NCI-H82 treated with DMSO at 0.1 percent for 48 hours (cell line): ENCODE data around the gene NFATC3.

Experiments used
- DNase-seq: peaks from one replicate; lab custom pipeline; 2025; ENCODE audit not compliant: unreplicated experiment; lab: John Stamatoyannopoulos, UW

The NFATC3 gene

DNA sequence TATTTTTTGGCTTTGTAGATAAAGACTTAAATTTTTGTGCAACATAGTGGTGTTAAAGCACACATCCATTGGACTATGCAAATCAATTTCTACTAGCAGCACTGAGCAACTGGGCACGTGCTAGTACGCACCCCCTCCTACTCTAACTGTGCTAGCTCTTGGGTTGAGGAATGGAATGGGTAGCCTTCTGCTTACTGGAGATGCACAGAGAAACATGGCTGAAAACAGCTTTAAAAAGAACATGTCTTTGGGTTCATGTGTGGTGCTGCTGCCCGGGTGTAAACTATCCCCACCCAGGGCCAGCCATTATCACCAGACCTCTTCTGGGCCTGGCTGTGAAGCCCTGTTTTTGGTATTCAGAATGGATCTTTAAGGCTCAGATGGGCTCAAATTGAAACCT is 143.5 kb downstream of the NFATC3 start:
- no peak for DNase-seq

GRCh38 chr16:68229431-68230175 is 144.4 kb downstream of the NFATC3 start:
- DNase-seq: peak; percentile 2

DNA sequence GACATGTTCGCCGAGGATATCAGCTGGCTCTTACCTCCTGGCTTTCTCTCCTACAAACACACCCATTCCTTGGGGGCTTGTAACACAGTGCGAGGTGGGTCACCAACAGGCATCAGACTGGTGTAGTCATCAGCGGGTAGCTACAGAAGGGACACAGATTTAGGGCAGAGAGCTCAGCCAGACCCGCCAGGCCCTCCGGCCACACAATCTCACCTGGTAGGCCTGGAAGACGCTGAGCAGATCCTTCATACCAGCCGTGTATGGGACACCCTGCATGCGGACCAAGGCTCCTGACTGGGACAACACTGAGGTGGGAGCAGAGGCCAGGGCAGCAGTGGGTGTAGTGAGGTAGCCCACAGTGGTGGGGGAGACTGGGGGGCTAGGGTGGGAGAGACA is 145.0 kb downstream of the NFATC3 start:
- DNase-seq: no peak

DNA sequence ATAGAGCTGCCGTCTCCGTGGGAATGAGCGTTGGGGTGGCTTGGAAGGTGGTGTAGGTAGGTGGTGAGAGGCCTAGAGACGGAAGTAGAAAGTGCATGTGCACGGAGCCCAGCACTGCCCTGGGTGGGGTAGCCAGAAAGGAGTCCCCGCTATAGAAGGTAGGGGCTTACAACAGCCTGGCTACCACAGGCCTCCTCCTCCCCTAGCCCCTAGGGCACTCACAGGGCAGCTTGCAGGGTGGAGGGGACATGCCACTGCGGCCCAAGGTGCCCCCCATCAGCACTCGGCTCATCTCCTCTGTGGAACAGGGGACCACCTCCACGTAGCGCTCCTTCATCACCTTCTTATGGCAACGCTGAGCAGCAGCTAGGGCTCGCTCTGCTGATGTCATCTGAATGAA is 145.8 kb downstream of the NFATC3 start:
- no peak for DNase-seq

- no peak for DNase-seq
These were observed 146.4 kb downstream of the NFATC3 start for GRCh38 chr16:68231384-68232136.

- no peak for DNase-seq
These were observed 147.2 kb downstream of the NFATC3 start for GRCh38 chr16:68232335-68232734.

DNA sequence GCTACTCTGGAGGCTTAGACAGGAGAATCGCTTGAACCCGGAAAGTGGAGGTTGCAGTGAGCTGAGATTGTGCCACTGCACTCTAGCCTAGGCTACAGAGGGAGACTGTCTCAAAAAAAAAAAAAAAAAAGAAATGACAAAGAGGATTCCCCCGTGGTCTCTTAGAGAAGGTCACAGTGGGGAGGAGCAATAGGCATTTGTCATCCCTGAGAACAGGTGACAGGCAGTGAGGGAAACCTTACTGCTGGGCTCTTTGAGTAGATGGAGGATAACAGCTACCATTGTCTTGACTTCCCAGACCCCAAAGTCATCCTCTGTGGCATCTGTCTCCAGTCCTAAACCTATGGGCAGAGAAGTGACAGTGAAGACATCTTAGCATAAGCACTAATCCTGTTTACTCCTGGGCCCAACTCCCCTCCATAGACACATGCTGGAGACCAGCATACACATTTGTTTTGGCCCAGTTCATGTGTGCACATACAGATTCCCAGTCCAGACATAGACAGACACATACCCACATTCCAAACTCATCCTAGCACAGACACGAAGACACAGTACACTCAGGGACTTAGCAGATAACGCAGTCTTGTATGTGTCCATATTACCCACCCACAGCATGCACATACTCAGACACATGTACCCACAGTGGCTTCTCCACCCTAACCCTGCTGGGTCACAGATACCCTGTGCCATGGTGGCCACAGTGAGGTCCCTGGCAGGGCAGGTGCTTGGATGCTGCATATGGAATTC is 148.1 kb downstream of the NFATC3 start:
- DNase-seq: peak; percentile 0

DNA sequence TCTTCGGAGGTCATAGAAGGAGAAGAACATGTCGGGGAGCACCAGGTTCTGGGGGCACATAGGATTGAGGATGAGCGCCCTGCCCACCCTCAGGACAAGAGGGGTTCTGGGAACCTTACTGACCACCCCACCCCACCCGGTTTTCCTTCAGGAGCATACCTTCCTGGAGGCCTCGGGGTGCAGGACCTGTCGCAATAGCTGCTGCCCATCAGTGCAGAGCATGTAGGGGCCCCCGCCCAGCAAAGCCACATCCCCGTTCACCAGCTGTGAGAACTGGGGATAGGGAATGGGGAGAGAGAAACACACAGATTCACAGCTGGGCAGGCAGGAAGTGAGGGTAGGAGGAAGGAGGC is 148.6 kb downstream of the NFATC3 start:
- no peak for DNase-seq

GRCh38 chr16:68234188-68235107 is 149.3 kb downstream of the NFATC3 start:
- DNase-seq: no peak

DNA sequence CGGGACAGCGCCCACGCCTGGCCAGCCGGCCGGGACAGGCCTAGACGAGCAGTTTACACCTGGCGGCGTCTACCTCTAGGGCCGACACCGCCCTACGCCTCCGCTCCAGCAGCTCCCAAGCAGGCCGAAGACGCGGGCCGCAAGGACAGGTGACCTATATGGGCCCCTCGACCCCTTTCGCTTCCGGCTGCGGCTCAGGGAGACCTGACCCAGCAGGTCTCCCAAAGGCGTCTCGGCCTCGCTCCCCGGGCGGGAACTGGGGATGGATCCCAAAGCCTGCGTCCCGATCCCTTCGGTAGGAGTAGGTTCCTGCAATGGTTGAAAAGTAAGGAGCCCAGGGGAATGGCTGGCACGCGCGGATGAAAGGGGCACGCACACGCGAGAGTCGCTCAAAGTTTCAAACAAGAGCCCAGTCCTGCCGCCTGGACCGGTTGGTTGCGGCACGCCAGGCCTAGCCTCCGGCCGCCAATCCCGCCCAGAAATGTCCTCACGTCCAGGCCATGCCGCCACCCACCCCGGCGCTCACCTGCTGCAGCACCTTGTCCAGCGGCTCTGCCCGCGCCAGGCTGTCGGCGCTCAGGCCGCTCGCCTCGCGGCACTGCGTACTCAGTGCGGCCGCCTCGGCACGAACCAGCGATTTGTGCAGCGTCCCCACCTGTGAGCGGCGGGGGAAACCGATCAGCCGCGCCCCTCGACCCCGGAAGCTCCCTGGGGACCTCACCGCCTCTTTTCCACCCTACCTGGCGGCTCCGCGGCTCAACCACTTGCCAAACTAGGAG is 150.1 kb downstream of the NFATC3 start:
- DNase-seq: no peak

DNA sequence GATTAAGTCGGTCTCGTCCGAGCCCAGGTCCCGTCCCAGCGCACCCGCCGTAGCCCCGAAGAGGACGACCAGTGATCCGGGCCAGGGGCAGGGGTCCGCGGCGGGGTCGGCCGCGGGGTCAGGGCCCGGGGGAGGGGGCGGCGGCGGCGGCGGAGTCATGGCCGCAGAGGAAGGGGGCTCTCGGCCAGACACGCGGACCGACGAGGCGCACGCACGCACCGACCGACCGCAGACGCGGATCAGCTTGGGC is 150.6 kb downstream of the NFATC3 start, which contains the start of gene ESRP2:
Gene ESRP2, minus strand, starts transcription at position 241 of the 250 bp plus-strand sequence. Its CDS starts 82 bp downstream, at position 159.
- no peak for DNase-seq

DNA sequence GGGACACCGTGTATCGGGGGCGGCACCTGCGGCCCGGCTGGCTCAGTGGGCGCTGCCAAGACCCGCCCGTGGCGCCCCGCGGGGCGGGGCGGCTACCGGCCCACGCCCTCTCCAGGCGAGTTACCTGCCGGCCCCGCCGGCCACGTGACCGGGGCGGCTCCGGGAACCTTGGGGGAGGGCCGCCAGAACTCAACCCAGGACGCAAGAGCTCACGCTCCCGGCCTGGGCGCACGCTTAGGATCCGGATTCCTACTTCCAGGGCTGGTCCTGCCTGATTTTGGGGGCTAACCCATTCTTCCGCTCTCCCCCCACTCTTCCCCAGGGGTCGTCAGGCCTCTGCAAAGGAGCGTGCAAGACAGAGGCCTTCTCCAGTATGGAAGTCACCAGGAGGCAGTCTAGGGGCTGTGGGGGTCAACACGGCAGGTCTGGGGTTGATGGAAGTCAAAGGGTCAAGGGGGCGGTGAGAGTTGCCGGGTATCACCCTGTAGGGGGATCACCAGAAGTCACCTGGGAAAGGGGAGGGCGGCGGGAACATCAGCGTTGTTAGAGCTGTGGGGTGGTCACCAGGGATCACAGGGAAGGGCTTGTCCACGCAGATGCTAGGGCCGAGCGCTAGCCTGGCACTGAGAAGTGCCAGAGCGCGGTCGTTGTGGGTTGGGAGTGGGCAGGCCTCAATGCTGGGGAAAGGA is 151.1 kb downstream of the NFATC3 start:
- DNase-seq: no peak

DNA sequence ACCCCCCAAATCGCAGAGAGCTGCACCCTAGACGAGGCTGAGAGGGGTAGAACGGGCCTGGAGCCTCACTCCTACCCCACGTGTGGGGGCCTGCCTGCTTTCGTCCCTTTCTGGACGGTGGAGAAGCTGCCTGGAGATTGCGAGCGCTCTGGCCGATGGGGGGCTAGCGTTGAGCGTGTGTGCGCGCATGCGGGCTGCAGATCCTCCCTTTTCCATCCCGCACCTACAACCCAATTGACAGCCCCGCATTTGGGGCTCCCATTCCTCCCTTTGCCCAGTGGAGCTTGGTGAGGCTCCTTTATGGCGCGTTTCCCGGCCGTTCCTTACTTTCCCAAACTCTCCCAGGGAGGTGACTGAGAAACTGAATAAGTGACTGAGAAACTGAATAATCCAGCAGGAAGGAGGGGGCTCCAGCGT is 151.7 kb downstream of the NFATC3 start:
- DNase-seq: no peak

- peak; percentile 91 for DNase-seq
These were observed 152.3 kb downstream of the NFATC3 start for GRCh38 chr16:68237243-68238028.

- DNase-seq: no peak
These were observed 152.8 kb downstream of the NFATC3 start for GRCh38 chr16:68238029-68238345.

DNA sequence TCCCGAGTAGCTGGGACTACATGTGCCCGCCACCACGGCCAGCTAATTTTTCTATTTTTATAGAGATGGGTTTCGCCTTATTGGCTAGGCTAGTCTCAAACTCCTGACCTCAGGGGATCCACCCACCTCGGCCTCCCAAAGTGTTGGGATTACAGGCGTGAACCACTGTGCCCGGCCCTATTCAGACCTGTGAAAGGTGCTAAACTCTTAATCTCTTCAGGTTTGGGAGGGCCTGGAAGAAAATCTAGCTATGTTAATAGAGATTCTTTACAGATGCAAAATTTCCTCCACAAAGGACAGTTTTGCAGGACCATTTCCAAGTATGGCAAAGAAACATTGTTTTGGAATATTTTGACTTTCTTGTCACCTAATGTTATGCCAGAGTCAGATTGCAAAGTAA is 156.9 kb downstream of the NFATC3 start:
- DNase-seq: no peak

GRCh38 chr16:68242926-68243858 is 158.0 kb downstream of the NFATC3 start:
- no peak for DNase-seq

- DNase-seq: no peak
These were observed 159.3 kb downstream of the NFATC3 start for GRCh38 chr16:68244481-68244902.
